ENCODE results near the gene GPR27. TPM values are rescaled to one million over a fixed set of nuclear protein-coding genes. Genes with fewer than 3 reads are reported as not detected.

GPR27 gene
- 15.3 TPM for total RNA-seq

GRCh38 chr3:71753701-71754609, at the start of gene GPR27:
Gene GPR27 (plus strand): TSS chr3:71753855. CDS start chr3:71754050, 195 bp downstream.
- peak; percentile 13 to 57 (median 53) for DNase-seq (ENCODE audit: low read depth in 2 of 3, low spot score in 2 of 3)

GRCh38 chr3:71704915-71705314, 48.7 kb upstream of the GPR27 start:
- DNase-seq (ENCODE audit: low read depth in 2 of 3, low spot score in 2 of 3): no peak

DNA sequence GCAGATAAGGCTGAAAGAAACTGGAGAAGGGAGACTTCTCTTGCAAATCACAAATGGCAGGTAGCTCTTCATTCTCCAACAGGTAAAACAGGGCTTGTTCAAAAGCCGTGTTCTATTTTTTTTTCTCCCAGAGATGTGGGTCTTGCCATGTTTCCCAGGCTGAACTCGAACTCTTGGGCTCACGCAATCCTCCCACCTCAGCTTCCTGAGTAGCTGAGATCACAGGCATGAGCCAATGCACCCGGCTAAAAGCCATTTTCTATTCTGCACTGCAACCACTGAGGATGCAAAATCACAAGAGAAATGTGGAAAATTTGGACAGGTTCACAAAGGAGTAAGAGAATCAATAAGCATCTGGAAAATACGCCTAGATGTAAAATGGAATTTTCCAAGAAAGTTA, 48.0 kb upstream of the GPR27 start:
- no peak for DNase-seq (ENCODE audit: low read depth in 2 of 3, low spot score in 2 of 3)

GRCh38 chr3:71707595-71707994, 46.1 kb upstream of the GPR27 start:
- no peak for DNase-seq (ENCODE audit: low read depth in 2 of 3, low spot score in 2 of 3)

GRCh38 chr3:71708476-71709105, 45.1 kb upstream of the GPR27 start:
- DNase-seq (ENCODE audit: low read depth in 2 of 3, low spot score in 2 of 3): no peak

GRCh38 chr3:71709908-71710511, 43.6 kb upstream of the GPR27 start:
- DNase-seq (ENCODE audit: low read depth in 2 of 3, low spot score in 2 of 3): no peak

DNA sequence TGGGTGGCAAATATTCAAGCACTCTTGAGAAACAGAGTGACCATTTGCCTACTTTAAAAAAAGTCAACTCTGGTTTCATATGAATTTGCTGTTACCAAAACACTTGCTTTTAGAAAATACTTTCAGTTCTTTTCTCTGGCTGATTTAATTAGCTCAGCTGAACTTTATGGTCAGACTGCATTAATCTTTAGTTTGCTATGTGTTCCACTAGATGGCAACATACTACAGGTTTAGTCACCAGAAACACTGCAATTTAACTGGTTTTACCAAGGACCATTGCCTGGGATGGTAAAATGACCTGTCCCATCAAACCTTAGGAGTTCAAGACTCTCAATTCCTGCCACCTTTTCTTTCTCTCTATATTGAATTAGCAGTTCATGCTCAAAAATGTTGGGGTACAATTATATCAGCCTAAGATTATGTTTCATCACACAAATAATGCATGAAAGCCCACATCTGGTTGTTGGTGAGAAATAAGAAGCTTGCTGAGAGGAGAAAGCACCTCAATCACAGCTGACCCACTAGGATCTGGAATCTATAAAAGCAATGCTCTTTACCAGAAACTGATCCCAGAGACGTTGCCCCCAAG, 42.7 kb upstream of the GPR27 start:
- DNase-seq (ENCODE audit: low read depth in 2 of 3, low spot score in 2 of 3): peak in 1 of 3 donors; percentile 70

DNA sequence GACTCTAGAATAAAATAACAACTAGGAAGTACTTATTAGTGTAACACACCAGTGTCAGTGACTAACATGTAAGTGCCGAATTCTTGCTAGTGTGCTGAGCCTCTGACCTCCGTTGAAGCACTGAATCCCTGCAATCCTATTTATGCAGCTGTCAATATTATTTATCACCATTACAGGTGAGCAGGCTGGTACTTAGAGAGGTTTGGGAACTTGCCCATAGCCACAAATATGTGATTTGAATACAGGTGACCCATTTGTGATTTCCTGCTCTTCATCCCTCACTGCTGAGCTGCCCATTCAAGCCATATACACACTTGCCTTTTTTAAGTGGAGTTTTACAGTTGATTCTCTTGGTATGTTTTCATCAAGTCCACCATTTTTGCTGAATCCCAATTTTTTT, 40.6 kb upstream of the GPR27 start:
- DNase-seq (ENCODE audit: low read depth in 2 of 3, low spot score in 2 of 3): no peak

DNA sequence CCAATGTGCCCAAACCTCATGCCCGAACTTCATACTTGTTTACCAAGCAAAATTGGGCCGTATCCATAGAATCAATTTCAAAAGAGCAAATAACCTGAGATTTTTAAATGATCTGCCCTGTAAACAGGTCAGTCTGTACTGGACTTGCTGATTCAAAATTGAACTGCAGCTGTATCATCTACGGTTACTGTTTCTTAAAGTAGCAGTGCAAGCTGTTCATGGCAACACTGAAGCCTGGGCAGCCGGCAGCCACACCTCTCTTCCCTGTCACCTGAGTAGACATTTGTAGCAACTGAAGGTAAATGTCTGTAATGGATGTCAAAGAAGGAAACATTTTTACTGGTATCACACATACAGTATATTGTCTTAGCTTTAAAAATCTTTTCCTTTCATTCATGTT, 39.1 kb upstream of the GPR27 start:
- no peak for DNase-seq (ENCODE audit: low read depth in 2 of 3, low spot score in 2 of 3)

DNA sequence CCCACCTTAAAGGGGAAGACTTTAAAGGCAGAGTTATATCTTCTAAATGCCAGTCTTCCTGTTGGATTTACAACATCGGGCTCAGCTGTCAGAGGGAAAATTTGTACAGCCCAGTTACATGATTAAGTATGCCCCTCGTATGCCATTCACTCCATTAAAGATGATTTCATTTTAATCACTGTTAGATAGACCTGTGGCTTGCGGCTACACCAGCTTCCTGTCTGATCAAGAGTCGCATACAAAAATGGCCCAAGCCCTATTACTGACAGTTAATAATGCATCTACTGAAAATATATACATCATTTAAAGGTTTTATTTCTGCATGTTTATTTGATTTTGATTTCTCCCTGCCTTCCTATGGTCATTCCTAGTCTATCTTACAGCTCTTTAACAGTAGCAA, 35.6 kb upstream of the GPR27 start:
- no peak for DNase-seq (ENCODE audit: low read depth in 2 of 3, low spot score in 2 of 3)

GRCh38 chr3:71721002-71721401, 32.7 kb upstream of the GPR27 start:
- no peak for DNase-seq (ENCODE audit: low read depth in 2 of 3, low spot score in 2 of 3)

DNA sequence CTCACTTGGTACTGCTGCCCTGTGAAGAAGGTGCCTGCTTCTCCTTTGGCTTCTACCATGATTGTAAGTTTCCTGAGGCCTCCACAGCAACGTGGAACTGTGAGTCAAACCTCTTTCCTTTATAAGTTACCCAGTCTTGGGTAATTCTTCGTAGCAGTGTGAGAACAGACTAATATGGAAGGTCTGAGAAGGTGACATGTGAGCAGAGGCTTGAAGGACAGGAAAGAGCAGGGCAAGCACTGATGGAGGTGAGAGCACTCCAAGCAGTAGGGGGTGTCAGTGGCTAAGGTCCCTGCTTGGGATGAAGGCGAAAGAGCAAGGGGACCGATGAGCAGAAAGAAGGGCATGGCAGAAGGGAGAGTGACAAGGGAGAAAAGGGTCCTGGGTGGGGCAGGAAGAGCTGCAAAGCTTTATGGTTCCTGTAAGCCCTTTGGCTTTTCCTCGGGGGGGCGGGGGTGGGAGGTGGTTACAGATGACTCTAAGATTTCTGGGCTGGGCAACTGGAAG, 32.0 kb upstream of the GPR27 start:
- peak in 1 of 3 donors; percentile 40 for DNase-seq (ENCODE audit: low read depth in 2 of 3, low spot score in 2 of 3)

DNA sequence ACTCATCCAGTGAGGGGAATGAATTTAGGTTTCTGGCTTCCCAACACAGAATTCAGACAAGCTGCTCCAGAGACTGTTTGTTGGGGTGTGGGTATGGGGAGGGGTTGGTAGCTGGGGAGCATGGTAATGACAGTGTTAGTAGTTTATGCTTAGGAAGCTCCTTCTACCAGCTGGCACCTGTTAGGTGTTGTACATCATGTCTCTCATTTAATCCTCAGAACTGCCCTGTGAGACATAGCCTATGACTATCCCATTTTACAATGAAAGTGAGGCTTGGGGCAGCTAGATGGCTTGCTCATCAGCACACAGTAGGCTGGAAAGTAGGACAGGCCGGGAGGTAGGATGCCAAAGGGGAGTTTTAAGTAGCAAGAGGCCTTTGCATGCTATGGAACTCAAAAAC, 31.0 kb upstream of the GPR27 start:
- no peak for DNase-seq (ENCODE audit: low read depth in 2 of 3, low spot score in 2 of 3)

DNA sequence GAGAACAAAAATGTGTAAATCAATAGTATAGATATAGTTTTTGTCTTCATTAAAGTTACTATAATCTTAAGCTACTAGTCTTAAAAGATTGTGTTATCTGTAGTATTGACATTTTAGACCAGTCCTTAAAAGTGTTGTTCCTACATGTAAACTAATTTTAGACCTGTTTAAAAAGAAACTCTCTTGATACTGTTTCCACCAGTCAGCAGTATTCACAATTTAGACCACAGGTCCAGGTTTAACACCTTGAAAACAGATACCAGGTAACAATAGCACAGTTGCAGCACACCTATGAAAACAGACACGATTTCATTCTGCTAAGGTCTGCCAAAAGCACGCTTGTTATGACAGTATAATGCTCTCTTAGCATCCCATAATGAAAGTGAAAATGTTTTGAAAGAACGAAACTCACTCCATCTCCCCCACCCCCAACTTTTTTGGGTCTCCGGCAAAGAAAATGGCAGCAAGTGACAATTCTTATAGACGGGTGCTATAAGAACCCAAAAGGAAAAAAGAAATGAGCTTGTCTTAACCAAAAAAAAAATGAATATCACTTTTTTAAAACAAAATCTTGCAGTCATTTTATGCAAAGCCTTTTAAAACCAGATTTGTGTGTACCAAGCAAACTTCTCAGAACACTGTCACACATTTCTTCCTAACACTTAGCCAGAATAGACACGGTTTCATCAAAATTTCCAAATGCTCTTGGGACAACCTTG, 30.0 kb upstream of the GPR27 start:
- peak in 2 of 3 donors; percentile 52 to 79 for DNase-seq (ENCODE audit: low read depth in 2 of 3, low spot score in 2 of 3)

GRCh38 chr3:71724171-71724453, 29.5 kb upstream of the GPR27 start:
- no peak for DNase-seq (ENCODE audit: low read depth in 2 of 3, low spot score in 2 of 3)

DNA sequence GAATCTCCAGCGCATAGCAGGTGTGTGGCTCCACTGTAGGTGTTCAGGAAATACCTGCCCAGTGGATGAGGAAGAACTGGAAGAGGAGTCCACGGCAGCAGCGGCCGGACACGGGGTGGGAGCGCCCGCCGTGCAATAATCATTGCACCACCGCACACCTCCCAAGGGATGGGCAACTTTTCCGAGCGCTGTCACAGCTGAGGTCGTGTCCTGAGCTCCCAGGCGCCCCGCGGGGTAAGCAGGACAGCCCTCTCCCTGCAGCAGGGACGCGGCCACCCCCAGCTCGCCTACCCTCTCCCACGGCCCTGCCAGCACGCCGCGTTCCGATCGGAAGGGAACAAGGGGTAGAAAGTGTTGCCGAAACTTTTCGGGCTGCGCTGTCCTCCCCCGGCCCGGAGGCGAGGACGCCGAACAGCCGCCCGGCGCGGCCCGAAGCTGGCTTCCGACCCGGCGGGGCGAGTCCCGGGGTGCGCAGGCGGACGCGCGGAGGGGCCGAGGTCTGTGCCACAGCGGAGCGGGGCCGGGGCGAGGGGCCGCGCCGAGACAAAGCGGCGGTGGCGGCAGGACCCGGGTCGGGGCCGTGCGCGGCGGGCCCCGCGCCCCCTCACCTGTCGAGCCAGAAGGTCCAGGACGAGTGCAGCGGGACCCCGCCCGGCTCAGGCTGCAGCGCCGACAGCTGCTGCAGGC, 28.9 kb upstream of the GPR27 start:
- DNase-seq (ENCODE audit: low read depth in 2 of 3, low spot score in 2 of 3): peak in 1 of 3 donors; percentile 33

DNA sequence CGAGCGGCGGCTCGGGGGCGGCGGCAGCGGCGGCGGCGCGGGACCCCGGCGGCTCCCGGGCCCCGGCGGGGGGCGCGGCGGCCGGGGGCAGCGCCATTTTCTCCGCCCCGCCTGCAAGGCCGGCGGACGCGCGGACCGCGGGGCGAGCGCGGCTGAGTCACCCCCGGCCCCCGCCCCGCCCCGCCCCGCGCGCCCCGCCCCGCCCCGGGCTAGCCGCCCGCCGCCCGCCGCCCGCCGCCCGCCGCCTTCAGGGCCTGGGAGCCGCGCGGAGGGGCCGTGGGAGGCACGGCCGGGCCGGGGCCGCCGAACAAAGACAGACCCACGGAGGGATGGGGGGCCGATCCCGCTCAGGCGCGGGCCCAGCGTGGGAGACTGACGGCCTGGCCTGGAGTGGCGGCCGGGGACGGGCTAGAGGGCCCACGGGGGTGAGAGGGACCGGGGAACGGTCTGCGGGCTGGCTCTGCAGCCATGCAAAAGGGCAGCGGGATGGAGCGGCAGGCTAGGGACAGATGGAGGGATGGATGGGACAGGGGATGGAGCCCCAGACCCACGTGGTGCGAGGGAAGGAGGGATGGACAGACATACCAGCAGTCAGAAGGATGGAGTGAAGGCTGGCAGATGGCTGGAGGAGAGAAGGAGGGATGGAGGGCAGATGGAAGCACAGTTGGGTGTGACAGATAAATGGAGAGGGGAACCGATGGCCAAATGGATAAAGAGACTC, 28.2 kb upstream of the GPR27 start, which contains the start of gene EIF4E3:
TSS of gene EIF4E3 (minus strand) at position 132 of the 721 bp plus-strand sequence. CDS start at position 97, 35 bp downstream.
- DNase-seq (ENCODE audit: low read depth in 2 of 3, low spot score in 2 of 3): peak in 1 of 3 donors; percentile 51

DNA sequence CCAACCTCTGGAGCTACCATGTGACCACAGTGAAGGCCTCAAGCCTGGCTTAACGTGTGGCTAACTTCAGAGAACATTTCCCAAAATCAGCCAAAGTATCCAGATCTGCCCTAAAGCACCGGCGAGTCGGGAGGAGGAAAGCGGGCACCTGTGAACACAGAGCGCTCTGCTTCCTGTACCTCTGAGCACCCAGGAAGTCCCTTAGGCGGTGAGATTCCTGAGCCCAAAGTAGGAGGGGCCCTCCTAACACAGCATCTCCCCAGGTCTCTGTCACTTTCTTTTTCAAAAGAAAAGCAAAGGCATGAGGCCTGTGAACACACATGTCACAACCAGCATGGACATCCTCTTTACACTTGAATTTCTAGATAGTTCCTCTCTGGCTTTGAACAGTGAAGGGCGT, 27.5 kb upstream of the GPR27 start:
- DNase-seq (ENCODE audit: low read depth in 2 of 3, low spot score in 2 of 3): no peak

GRCh38 chr3:71728632-71729342, 24.9 kb upstream of the GPR27 start:
- peak in 1 of 3 donors; percentile 44 for DNase-seq (ENCODE audit: low read depth in 2 of 3, low spot score in 2 of 3)
